ENCODE measurements around the gene OBSL1.

The OBSL1 gene

DNA sequence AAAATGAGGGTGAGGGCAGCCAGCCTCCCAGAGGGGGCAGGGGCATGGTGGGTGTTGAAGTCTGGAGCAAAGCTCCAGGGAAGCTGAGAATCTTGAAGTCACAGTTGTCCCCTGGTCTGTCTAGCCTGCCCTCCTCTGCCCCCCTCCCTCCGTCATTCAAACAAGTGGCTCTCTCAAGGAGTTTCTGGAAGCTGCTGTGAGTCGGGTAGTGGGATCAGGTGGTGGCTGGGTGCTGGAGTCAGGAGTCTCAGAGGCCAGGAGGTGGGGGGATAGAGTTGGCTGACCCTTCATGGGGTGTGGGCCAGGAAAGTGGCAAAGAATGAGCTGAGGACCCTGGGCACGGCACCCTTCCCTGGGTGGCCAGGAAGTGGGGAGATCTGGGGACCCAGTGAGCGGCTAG, 57.6 kb downstream of the OBSL1 start:
- no peak for DNase-seq (ENCODE audit: low read depth)

DNA sequence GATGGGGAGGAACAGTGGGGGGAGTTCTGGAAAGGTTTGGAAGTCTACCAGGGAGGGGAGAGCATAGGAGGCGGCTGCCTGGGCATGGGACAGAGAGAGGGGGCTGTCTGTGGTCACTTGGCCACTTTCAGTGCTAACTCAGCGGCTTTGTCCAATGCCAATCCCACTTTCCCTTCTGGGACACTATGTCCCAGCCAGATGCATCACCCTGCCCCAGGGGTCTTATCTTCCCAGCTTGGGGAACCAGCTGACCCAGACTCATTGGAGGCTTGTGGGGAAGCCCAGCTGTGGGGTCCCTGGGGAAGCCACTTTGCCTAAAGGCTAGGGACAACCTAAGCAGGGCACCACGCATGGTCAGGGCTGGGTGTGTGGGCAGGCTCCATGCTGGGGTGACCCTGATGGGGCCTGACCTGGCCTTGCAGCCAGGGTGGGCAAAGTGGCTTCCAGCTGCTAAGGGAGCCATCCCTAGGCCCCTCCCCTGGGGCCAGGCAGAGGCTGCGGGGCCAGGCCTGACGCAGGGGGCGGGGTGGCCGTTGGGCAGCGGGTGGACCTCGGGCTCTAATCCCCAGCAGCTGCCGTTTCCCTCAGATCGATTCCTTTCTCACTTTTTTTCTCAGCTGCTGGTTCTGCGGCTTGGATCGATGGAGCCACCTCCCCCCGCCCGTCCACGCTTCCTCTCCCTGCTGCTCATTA, 58.7 kb downstream of the OBSL1 start:
- no peak for DNase-seq (ENCODE audit: low read depth)

DNA sequence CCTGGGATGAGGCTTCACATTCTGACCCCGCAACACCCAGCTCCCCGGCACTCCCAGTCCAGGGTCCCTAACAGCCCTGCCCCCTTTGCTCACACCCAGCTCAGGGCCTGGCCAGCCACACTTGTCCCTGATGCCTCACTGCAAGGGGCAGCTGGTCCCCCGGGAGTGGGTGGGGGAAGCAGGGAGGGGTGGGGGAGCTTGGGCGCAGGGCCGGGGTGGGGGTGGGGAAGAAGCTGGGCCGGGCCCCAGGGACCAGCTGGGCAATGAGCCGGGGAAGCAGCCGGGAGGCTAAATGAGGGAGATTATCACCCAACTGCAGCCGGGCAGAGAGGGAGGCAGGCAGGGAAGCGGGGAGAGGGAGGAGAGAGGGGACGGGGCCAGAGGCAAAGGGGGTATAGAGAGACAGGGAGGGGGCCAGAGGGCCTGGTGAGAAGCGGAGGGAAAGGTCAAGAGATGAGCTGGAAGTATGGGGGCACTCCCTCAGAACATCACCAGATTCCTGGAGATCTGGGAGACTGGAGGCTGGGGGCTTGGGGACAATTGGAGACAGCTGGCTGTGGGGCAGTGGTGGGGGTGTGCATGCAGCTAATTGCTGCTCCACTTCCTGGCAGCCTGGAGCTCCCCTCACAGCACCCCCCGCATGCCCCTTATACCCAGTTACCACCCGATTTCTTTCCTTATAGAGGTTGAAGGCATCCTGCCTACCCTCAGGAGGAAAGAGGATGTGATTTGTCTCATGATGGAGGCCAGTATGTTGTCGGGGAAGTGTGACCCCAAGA, 59.6 kb downstream of the OBSL1 start:
- DNase-seq (ENCODE audit: low read depth) = no peak

DNA sequence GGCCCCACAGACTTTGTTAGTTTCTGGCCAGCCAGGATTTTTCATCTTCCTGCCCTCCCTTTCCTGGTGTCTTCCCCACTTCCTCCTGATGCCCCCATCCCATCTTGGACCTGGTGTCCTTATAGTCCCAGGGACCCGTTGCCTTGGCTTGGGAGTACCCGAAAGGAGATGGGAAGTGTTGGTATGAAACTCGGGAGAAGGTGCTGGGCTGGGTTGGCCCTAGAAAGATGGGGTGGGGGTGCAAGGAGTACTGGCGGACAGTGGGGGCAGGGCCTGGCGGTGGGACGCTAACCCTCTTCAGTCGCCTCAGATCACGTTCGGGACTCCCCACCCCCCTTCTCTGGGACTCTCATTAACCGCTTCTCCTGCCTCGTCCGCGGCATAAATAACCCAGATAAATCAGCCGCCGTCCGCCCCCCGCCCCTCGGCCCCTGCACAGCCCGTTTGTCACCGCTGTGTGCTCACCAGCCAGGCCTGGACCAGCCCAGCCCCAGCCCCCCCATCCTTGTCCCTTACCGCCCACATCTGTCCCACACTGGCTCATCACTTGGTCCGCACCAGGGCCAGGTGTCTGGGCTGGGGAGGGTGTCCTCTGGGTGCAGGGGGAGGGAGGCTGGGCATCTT, 60.7 kb downstream of the OBSL1 start:
- DNase-seq (ENCODE audit: low read depth) = no peak

DNA sequence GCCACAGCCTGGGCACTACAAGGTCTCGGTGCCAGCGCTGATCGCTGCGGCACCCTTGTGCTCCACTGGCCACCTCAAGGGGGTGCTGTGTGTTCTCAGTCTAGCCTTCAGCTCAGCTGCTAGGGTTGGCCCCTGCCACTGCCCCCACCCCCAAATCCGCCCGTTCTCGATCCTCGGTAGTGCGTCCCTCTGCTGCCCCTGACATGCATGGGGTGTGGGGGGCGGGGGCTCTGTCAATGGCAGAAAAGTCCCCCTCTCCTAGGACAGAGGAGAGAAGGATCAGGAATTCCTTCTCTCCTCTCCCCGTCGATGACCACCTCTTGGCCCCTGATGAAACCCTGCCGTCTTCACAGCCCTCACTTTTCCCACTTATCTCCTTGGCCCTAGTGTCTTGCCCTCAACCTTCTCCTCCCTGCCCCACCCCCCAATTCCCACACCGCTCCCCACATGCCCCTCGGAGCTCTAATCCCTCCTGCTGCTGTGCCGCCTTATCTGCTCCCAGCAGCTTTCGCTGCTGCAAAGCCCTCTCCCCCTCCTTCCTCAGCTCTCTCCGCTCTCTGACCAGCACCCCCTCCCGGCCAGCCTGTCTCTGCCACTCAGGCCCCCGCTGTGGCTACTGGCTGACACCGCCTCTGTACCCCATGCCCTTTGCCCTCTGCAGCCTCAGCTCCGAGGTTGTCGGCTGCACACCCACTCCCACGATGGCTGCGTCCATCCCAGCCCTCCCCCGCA, 61.4 kb downstream of the OBSL1 start:
- DNase-seq (ENCODE audit: low read depth) = peak; percentile 12

DNA sequence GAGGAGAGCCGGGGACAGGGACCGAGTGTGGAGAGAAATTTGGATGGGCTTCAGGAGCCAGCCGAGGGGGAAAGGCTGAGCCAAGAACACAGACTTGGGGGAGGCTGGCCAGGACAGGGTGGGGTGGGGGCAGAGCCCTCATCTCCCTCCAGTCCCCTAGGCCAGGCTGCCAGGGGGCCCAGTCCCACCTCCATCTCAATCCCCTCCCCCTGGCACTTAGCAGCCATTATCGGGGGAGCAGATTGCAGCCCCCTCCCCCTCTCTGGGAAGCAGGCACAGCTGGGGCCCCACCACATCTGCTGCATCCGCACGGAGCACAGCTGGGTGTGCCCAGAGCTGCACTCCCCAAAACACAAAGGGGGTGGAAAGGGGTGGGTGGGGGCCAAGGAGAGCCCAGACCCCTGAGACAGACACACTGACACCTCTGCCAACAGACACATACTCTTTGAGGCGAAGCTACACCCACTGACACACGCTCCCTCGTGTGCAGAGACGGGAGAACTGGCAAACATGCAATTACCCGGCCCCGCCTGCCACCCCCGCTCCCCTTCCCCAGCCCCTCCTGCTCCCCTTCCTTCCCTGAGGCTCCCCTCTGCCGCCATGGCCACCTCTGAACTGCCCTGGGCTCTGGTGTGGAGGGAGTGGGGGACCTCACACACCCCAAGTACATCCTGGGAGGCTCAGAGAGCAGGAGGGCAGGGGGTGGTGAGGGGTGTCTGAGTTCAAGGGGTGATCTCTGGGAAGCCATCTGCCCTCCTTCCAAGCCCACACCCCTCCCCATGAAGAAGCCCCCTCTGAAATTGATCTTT, 62.2 kb downstream of the OBSL1 start:
- DNase-seq (ENCODE audit: low read depth) = no peak

DNA sequence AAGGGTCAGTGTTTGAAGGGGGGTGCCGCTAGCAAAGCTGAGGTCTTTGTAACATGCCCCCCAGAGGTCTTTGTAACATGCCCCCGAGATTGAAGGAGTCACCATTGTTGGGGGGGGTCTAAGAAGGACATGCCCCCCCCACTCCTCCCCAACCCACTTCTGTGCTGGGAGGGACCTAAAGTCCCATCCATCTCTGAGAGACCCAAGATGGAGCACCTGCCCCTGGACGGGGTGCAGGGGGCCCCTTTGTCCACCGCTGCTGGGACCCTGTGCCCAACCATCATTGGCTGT, 63.0 kb downstream of the OBSL1 start:
- no peak for DNase-seq (ENCODE audit: low read depth)

DNA sequence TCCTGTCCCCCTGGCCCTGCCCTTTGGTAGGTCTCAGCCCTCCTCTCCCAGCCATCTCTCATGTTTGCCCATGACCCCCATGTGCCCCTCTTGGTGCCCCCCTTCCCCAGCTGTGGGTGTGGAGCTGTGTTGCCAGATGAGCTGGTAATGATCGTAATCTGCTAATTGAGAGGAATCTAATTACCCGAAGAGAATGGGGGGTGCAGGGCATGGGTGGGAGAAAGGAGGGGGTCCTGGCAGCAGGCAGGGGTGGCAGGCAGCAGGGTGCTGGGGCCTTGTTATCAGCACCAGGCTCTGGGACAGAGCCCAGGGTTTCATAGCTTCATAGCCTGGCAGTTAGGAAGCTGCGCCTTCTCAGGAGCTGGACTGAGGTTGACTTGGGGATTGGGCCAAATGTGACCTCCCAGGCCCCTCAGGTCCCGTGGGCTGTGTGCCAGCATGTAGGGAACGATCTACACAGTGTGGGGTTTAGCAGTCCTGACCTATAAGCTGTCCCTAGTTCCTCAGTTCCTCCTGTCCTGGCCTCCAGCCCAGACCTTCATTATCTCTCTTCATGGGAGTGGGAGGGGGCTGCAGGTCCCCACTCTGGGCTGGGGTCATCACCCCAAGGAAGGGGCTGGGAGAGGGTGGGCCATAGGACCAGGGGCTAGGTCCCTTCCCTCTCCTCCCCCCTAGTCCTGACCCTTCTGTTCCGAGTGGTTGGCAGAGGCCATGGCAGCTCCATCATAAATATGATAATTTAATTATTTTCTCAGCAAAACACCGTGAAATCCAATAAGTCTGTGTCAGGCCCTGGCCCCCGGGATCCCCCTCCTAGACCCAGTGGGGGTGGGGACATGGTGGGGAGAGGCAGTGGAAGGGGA, 63.5 kb downstream of the OBSL1 start:
- DNase-seq (ENCODE audit: low read depth) = no peak

DNA sequence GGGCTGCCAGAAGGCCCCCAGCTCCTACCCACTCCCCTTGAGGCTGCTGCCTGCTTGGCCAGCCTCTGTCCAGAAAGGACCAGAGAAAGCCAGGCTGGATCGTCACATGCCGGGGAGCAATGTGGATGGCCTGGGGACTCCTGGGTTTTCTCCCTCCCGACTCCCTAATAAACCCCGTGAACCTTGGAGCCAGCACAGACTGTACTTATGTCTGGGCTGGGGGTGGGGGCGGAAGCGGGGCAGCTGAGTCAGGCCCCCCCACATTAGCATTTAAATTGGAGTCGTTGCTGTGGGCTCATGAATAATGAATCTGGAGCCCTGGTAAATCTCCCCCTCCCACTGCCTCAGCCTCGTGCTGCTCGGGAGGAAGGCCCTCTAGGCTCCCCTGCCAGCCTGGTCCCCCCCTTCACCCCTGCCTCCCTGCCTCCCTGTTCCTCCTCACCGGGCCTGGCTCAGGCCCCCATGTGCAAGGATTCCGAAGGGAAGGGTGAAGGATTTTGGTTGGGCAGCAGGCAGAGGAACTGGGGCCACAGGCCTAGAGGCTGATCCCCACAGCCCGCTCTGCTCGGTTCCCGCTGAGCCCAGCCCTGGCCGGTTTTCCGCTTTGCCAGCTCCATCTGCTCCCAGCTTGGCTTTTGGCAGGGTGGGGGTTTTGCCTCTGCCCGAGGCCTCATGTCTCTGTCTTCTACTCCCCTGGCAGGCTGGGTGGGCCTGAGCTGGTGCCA, 64.4 kb downstream of the OBSL1 start:
- DNase-seq (ENCODE audit: low read depth) = no peak

DNA sequence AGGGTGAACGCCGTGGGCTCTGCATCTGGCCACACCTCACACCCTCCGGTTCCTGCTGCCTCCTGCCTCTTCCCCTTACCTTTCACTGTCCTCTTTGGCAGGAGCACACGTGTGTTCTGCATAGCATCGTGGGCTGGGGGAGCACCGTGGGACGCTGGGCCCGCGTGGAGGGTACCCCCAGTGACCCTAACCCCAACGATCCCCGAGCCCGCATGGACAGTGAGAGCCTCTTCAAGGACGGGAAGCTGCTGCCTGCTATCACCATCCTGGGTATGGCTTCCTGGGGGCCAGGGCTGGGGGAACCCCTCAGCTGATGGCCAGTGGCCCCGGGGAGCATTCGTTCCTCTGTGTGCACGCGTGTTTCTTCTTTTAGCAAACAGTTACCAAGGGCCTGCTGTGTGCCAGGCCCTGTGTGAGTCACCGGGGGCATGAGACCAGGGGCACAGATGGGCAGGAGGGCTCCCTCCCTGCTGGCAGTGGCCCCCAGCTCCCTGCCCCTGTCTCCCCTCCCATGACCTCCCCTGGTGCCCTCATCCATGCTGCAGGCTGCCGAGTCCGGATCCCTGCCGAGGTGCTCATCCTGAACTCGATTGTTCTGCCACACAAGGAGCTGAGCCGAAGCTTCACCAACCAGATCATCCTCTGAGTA, 65.1 kb downstream of the OBSL1 start:
- DNase-seq (ENCODE audit: low read depth) = no peak

DNA sequence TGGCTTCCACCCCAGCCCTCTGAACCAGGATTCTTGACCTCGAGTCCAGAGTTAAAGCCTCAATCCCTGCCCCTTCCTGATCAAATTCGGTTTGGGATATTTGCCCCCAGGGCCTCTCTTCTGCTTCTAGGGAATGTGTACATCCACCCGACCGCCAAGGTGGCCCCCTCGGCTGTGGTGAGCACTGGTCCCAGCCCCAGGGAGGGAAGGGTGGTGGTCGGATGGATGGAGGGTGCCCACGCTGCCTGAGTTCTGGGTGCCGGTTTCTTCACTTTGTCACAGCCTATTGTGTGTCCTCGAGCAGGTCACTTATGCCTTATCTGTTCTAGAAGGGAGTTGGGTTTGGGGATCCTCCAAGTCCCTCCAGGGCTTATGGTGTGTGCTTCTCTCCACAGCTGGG, 65.8 kb downstream of the OBSL1 start:
- DNase-seq (ENCODE audit: low read depth) = no peak

DNA sequence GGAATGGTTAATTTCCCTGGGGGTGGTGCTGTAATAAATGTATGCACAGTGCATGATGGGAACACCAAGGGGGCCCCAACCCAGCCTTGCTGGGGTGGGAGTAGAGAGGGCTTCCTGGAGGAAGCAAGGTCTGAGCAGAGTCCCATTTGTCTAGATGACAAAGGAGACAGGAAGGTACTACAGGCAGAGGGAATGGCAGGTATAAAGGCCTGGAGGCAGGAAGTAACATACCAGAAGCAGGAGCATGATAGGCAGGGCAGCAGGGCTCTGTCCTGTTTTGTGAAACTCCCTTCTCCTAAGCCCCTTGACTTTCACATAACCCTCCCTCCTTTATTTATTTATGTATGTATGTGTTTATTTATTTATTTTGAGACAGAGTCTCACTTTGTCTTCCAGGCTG, 68.7 kb downstream of the OBSL1 start:
- DNase-seq (ENCODE audit: low read depth) = no peak

DNA sequence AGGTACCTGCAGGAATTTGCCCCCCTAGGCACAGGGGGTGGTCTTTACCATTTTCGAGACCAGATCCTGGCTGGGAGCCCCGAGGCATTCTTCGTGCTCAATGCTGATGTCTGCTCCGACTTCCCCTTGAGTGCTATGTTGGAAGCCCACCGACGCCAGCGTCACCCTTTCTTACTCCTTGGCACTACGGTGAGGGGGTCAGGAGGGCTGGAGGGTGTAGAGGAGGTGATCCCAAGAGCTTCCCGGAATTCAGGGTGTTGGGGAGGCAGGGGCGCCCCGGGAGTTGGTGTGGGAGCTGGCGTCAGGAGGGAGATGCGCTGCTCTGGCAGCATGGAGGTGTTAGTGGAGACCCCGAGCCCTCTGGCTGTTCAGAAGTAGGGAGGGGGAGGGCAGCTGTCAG, 69.5 kb downstream of the OBSL1 start:
- DNase-seq (ENCODE audit: low read depth) = no peak

Measured in T-helper 22 cell (primary cell).